Ishikawa (cell line): ENCODE data around the gene USP11.

ENCODE experiments used
- CEBPB ChIP-seq: IDR thresholded peaks from 2 replicates; pipeline ENCODE4 v1.6.1; 2012
- CREB1 ChIP-seq: IDR thresholded peaks from 2 replicates; pipeline ENCODE4 v1.6.1; 2012; ENCODE audit warnings: low read depth
- EGR1 ChIP-seq: IDR thresholded peaks from 2 replicates; pipeline ENCODE4 v1.6.1; 2012
- EP300 ChIP-seq: IDR thresholded peaks from 2 replicates; pipeline ENCODE4 v1.6.1; 2012; ENCODE audit warnings: borderline replicate concordance
- FOXM1 ChIP-seq: IDR thresholded peaks from 2 replicates; pipeline ENCODE4 v1.6.1; 2012; ENCODE audit warnings: low read depth, borderline replicate concordance
- MAX ChIP-seq: IDR thresholded peaks from 2 replicates; pipeline ENCODE4 v1.6.1; 2012
- NFIC ChIP-seq: IDR thresholded peaks from 2 replicates; pipeline ENCODE4 v1.6.1; 2012
- RAD21 ChIP-seq: IDR thresholded peaks from 2 replicates; pipeline ENCODE4 v1.6.1; 2012; ENCODE audit warnings: low read depth
- TAF1 ChIP-seq: IDR thresholded peaks from 2 replicates; pipeline ENCODE4 v1.6.1; 2012; ENCODE audit warnings: low read depth, mild to moderate bottlenecking
- TCF12 ChIP-seq: IDR thresholded peaks from 2 replicates; pipeline ENCODE4 v1.6.1; 2012; ENCODE audit warnings: low read depth
- TEAD4 ChIP-seq: IDR thresholded peaks from 2 replicates; pipeline ENCODE4 v1.6.1; 2012
- YY1 ChIP-seq: IDR thresholded peaks from 2 replicates; pipeline ENCODE4 v1.6.1; 2012; ENCODE audit warnings: low read depth
- ZBTB7A ChIP-seq: IDR thresholded peaks from 2 replicates; pipeline ENCODE4 v1.6.1; 2012; ENCODE audit warnings: low read depth
- TF ChIP-seq, protein P1 (sequence below): IDR thresholded peaks from 2 replicates; pipeline ENCODE4 v1.6.1; 2012; ENCODE audit warnings: low read depth, mild to moderate bottlenecking
- TF ChIP-seq, protein P2 (sequence below): IDR thresholded peaks from 2 replicates; pipeline ENCODE4 v1.6.1; 2012

USP11 gene

DNA sequence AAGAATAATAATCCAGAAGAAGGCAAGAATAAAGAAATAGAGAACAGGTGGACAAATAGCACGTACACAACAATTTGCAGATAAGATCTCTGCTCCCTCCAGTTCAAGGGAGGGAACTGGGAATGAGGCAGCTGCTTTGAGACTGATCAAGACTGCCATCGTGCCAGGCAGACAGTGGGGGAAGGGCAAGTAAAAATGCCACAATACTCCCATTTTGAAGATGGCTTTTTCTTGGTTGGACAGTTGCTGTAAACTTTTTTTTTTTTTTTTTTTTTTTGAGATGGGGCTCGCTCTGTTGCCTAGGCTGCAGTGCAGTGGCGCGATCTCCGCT, 17.2 kb downstream of the USP11 start:
- TF ChIP-seq, protein P1, sequence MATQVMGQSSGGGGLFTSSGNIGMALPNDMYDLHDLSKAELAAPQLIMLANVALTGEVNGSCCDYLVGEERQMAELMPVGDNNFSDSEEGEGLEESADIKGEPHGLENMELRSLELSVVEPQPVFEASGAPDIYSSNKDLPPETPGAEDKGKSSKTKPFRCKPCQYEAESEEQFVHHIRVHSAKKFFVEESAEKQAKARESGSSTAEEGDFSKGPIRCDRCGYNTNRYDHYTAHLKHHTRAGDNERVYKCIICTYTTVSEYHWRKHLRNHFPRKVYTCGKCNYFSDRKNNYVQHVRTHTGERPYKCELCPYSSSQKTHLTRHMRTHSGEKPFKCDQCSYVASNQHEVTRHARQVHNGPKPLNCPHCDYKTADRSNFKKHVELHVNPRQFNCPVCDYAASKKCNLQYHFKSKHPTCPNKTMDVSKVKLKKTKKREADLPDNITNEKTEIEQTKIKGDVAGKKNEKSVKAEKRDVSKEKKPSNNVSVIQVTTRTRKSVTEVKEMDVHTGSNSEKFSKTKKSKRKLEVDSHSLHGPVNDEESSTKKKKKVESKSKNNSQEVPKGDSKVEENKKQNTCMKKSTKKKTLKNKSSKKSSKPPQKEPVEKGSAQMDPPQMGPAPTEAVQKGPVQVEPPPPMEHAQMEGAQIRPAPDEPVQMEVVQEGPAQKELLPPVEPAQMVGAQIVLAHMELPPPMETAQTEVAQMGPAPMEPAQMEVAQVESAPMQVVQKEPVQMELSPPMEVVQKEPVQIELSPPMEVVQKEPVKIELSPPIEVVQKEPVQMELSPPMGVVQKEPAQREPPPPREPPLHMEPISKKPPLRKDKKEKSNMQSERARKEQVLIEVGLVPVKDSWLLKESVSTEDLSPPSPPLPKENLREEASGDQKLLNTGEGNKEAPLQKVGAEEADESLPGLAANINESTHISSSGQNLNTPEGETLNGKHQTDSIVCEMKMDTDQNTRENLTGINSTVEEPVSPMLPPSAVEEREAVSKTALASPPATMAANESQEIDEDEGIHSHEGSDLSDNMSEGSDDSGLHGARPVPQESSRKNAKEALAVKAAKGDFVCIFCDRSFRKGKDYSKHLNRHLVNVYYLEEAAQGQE: no peak
- TF ChIP-seq RAD21: no peak
- no peak for TF ChIP-seq TAF1
- TF ChIP-seq TCF12: no peak
- TF ChIP-seq, protein P2, sequence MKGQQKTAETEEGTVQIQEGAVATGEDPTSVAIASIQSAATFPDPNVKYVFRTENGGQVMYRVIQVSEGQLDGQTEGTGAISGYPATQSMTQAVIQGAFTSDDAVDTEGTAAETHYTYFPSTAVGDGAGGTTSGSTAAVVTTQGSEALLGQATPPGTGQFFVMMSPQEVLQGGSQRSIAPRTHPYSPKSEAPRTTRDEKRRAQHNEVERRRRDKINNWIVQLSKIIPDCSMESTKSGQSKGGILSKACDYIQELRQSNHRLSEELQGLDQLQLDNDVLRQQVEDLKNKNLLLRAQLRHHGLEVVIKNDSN: no peak
- no peak for TF ChIP-seq EP300
- no peak for TF ChIP-seq CEBPB
- TF ChIP-seq YY1: no peak
- TF ChIP-seq CREB1: no peak
- no peak for TF ChIP-seq FOXM1
- no peak for TF ChIP-seq TEAD4
- TF ChIP-seq ZBTB7A: no peak
- no peak for TF ChIP-seq MAX
- TF ChIP-seq NFIC: no peak
- no peak for TF ChIP-seq EGR1

GRCh38 chrX:47264483-47265173, 31.8 kb downstream of the USP11 start:
- TF ChIP-seq TEAD4: no peak
- TF ChIP-seq TCF12: no peak
- no peak for TF ChIP-seq TAF1
- no peak for TF ChIP-seq CEBPB
- no peak for TF ChIP-seq CREB1
- TF ChIP-seq MAX: no peak
- TF ChIP-seq EP300: no peak
- TF ChIP-seq ZBTB7A: no peak
- no peak for TF ChIP-seq FOXM1
- TF ChIP-seq EGR1: no peak
- no peak for TF ChIP-seq YY1
- no peak for TF ChIP-seq RAD21
- TF ChIP-seq, protein P2: no peak
- TF ChIP-seq, protein P1: no peak
- TF ChIP-seq NFIC: no peak

DNA sequence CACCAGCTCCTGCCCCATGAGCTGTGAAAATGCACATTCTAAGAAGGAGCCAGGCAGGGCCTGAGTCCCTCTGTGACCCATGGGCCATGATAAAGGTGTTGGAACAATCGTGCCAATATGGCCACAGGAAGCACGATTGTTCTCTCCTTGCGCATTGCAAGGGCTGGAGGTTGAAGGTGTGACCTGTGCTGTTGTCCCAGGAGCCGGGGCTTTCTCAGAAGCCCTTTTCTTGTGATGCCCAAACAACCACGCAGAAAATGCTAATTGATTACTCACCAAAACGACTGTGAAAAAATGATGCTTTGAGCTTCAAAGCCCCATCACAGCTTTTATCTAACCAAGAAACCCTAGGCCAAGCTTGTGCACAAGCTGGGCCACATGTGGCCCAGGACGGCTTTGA, 33.8 kb downstream of the USP11 start:
- TF ChIP-seq TCF12 (no peak), EGR1 (no peak), CREB1 (no peak), TAF1 (no peak), MAX (no peak), CEBPB (no peak), TEAD4 (no peak), YY1 (no peak), EP300 (no peak), NFIC (no peak), ZBTB7A (no peak), RAD21 (no peak), FOXM1 (no peak)
- TF ChIP-seq, protein P1: no peak
- TF ChIP-seq, protein P2: no peak

GRCh38 chrX:47272013-47272408, 39.2 kb downstream of the USP11 start:
- TF ChIP-seq FOXM1 (no peak), TEAD4 (0 out of 2 replicates have a peak, but pooled peaks have one; percentile 15)
